Panc1 (cell line): ENCODE measurements around the gene TSSK6. TPM values are rescaled to one million over a fixed set of nuclear protein-coding genes. Genes with fewer than 3 reads are reported as not detected.

Source experiments
- ATAC-seq: fragments of 200-7000 bp; cut with Tn5 transposase; 2 replicates; pipeline ENCODE4 v1.9.1; 2020; ENCODE audit warnings: mild to moderate bottlenecking, moderate library complexity
- BruUV-seq: library from RNA; stranded (reverse); fragments of 400-500 nt; replicated peaks from 2 replicates; lab custom pipeline; 2021; lab: Mats Ljungman, UMichigan
- CTCF ChIA-PET: fragments of 300-600 bp; sonication (Branson Sonifier 250); formaldehyde crosslinking; loops from one replicate; lab custom pipeline; 2022; ENCODE audit warnings: antibody characterized with exemption; lab: Charles Lee
- POLR2A ChIA-PET: fragments of 300-600 bp; sonication (Branson Sonifier 250); formaldehyde crosslinking; loops from one replicate; lab custom pipeline; 2022; ENCODE audit warnings: antibody characterized with exemption; lab: Charles Lee
- DNase-seq: peaks from one replicate; pipeline ENCODE4 v3.0.0-alpha.2; 2010; ENCODE audit warnings: low read depth, low spot score
- H3K27ac ChIP-seq: 2 replicates; pipeline ENCODE4 v1.5.1; 2011; ENCODE audit warnings: mild to moderate bottlenecking, low read length, inconsistent platforms
- H3K27me3 ChIP-seq: fragments of 200-500 bp; sonication (Bioruptor generic); 2 replicates; pipeline ENCODE4 v1.6.0; 2014; ENCODE audit warnings: low read length, inconsistent platforms; ENCODE audit not compliant: control insufficient read depth, insufficient read depth
- H3K36me3 ChIP-seq: fragments of 200-500 bp; sonication (Bioruptor generic); 2 replicates; pipeline ENCODE4 v1.5.1; 2014; ENCODE audit warnings: inconsistent platforms, mild to moderate bottlenecking, low read length, moderate library complexity; ENCODE audit not compliant: control insufficient read depth, insufficient read depth
- H3K4me1 ChIP-seq: 2 replicates; pipeline ENCODE4 v1.5.1; 2011; ENCODE audit warnings: inconsistent platforms, mild to moderate bottlenecking, low read length, moderate library complexity; ENCODE audit not compliant: control insufficient read depth, insufficient read depth
- H3K4me3 ChIP-seq, 2 experiments: 2 replicates each; pipeline ENCODE4 v1.5.1; 2011 to 2012; ENCODE audit warnings: low read depth in 2 of 2, low read length in 2 of 2, mild to moderate bottlenecking in 2 of 2, inconsistent platforms in 1 of 2, moderate library complexity in 1 of 2
- H3K9me3 ChIP-seq: fragments of 200-500 bp; sonication (Bioruptor generic); 2 replicates; pipeline ENCODE4 v1.5.1; 2014; ENCODE audit warnings: low read depth, mild to moderate bottlenecking, inconsistent platforms, low read length, moderate library complexity; ENCODE audit not compliant: control insufficient read depth, insufficient read depth
- POLR2AphosphoS5 ChIP-seq: IDR thresholded peaks from 2 replicates; pipeline ENCODE4 v1.6.1; 2012; ENCODE audit warnings: mild to moderate bottlenecking, low read depth, low read length, moderate library complexity
- SIN3A ChIP-seq: IDR thresholded peaks from 2 replicates; pipeline ENCODE4 v1.6.1; 2012; ENCODE audit warnings: low read depth, mild to moderate bottlenecking, low read length, moderate library complexity, borderline replicate concordance; ENCODE audit not compliant: insufficient read depth
- TCF7L2 ChIP-seq: IDR thresholded peaks from 2 replicates; pipeline ENCODE4 v1.6.1; 2011; ENCODE audit warnings: mild to moderate bottlenecking, low read depth, low read length, inconsistent platforms
- in situ Hi-C: cut with HindIII; loops from 2 replicates; pipeline ENCODE4 v1.10.0; 2016; ENCODE audit warnings: low sequenced_read_pairs, low pct_unique_long_range_greater_than_20kb
- intact Hi-C: fragments of 100-400 bp; cut with micrococcal nuclease; formaldehyde crosslinking; loops from one replicate; pipeline ENCODE4 v1.10.0; 2022; ENCODE audit not compliant: unreplicated experiment
- total RNA-seq: library from RNA; stranded (reverse); gene quantifications from one replicate; pipeline ENCODE4 v1.2.1, GENCODE V29; 2021; ENCODE audit not compliant: unreplicated experiment
- TF ChIP-seq, protein P1 (sequence below): fragments of 450-650 bp; IDR thresholded peaks from 2 replicates; pipeline ENCODE4 v1.5.1; 2017; ENCODE audit warnings: mild to moderate bottlenecking
- TF ChIP-seq, protein P2 (sequence below), 2 experiments: IDR thresholded peaks; 2 replicates each; pipeline ENCODE4 v1.6.1; 2011 to 2012; ENCODE audit warnings: low read depth in 2 of 2, control low read depth in 1 of 2, low read length in 1 of 2, mild to moderate bottlenecking in 1 of 2, moderate library complexity in 1 of 2; ENCODE audit not compliant: insufficient read depth in 1 of 2

Gene TSSK6
- total RNA-seq, 1 experiment from 2014 or later = 1.8 TPM

DNA sequence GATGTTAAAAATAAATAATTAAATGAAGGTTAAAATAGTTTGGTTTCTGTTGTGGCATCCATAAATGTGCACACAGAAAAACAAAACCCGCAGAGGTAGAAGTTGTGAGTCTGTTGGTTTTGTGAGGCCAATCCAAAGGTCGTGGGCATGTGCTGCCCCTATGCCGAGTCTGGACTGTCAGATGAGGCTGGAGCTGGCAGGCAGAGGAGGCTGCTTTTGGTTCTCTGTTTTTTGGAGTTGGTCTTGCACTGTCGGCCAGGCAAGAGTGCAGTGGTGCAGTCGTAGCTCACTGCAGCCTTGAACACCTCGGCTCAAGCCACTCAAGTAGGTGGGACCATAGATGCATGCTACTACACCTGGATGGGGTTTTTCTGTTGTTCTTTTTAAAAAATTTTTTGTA lies 43.7 kb downstream of the TSSK6 start:
- H3K27ac ChIP-seq = no peak overlapping the region
- ATAC-seq = no peak
- in situ Hi-C loops = no loop called here
- no TSS peak for BruUV-seq
- H3K9me3 ChIP-seq = peaks cover 12% of the 10 kb centered on the region; the same call in 1 of the 2 replicates
- H3K4me1 ChIP-seq = no peaks in the 10 kb centered on the region; the same call in 1 of the 2 replicates
- no peak for DNase-seq
- intact Hi-C loops = no loop called here
- H3K27me3 ChIP-seq = no peaks in the 10 kb centered on the region
- ChIA-PET POLR2A (no interaction called here), CTCF (no interaction called here)
- H3K36me3 ChIP-seq = no peaks in the 10 kb centered on the region; the same call in 1 of the 2 replicates
- TF ChIP-seq TCF7L2 (no peak), POLR2AphosphoS5 (no peak), SIN3A (no peak)
- TF ChIP-seq, protein P1, sequence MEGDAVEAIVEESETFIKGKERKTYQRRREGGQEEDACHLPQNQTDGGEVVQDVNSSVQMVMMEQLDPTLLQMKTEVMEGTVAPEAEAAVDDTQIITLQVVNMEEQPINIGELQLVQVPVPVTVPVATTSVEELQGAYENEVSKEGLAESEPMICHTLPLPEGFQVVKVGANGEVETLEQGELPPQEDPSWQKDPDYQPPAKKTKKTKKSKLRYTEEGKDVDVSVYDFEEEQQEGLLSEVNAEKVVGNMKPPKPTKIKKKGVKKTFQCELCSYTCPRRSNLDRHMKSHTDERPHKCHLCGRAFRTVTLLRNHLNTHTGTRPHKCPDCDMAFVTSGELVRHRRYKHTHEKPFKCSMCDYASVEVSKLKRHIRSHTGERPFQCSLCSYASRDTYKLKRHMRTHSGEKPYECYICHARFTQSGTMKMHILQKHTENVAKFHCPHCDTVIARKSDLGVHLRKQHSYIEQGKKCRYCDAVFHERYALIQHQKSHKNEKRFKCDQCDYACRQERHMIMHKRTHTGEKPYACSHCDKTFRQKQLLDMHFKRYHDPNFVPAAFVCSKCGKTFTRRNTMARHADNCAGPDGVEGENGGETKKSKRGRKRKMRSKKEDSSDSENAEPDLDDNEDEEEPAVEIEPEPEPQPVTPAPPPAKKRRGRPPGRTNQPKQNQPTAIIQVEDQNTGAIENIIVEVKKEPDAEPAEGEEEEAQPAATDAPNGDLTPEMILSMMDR = no peak
- TF ChIP-seq, protein P2, sequence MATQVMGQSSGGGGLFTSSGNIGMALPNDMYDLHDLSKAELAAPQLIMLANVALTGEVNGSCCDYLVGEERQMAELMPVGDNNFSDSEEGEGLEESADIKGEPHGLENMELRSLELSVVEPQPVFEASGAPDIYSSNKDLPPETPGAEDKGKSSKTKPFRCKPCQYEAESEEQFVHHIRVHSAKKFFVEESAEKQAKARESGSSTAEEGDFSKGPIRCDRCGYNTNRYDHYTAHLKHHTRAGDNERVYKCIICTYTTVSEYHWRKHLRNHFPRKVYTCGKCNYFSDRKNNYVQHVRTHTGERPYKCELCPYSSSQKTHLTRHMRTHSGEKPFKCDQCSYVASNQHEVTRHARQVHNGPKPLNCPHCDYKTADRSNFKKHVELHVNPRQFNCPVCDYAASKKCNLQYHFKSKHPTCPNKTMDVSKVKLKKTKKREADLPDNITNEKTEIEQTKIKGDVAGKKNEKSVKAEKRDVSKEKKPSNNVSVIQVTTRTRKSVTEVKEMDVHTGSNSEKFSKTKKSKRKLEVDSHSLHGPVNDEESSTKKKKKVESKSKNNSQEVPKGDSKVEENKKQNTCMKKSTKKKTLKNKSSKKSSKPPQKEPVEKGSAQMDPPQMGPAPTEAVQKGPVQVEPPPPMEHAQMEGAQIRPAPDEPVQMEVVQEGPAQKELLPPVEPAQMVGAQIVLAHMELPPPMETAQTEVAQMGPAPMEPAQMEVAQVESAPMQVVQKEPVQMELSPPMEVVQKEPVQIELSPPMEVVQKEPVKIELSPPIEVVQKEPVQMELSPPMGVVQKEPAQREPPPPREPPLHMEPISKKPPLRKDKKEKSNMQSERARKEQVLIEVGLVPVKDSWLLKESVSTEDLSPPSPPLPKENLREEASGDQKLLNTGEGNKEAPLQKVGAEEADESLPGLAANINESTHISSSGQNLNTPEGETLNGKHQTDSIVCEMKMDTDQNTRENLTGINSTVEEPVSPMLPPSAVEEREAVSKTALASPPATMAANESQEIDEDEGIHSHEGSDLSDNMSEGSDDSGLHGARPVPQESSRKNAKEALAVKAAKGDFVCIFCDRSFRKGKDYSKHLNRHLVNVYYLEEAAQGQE (IDR thresholded peaks at IDR 0.05; ENCODE audit: insufficient read depth in 1 of 2, low read depth in 2 of 2, low read length in 1 of 2) = no peak
- H3K4me3 ChIP-seq = no peak overlapping the region

DNA sequence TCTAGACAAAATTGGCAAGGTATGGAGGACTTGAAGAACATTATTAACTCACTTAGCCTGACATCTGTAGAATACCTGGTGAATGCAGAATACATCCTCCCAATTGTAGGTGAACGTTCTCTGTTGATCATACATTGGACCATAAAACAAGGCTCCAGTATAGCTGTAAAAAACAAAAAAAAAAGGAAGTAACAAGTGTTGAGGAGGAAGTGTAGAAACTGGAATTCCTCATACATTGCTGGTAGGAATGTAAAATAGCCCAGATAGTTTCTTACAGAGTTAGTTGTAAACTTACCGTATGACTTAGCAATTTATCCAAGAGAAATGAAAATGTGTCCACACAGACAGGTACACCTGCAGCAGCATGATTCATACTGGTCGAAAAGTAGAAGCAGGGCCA lies 44.8 kb downstream of the TSSK6 start:
- ATAC-seq = no peak
- H3K4me3 ChIP-seq = no peak overlapping the region
- intact Hi-C loops = no loop called here
- peaks cover 12% of the 10 kb centered on the region; the same call in 1 of the 2 replicates for H3K9me3 ChIP-seq
- DNase-seq = no peak
- H3K4me1 ChIP-seq = no peaks in the 10 kb centered on the region; the same call in 1 of the 2 replicates
- BruUV-seq = TSS peak; percentile 49
- no peaks in the 10 kb centered on the region for H3K27me3 ChIP-seq
- H3K36me3 ChIP-seq = no peaks in the 10 kb centered on the region; the same call in 1 of the 2 replicates
- TF ChIP-seq, protein P1 = no peak
- TF ChIP-seq POLR2AphosphoS5 (no peak), SIN3A (no peak)
- TF ChIP-seq, protein P2 (IDR thresholded peaks at IDR 0.05; ENCODE audit: insufficient read depth in 1 of 2, low read depth in 2 of 2, low read length in 1 of 2) = no peak
- in situ Hi-C loops = no loop called here
- CTCF ChIA-PET = no interaction called here
- no peak overlapping the region for H3K27ac ChIP-seq
- POLR2A ChIA-PET = interaction anchor here (0.7 kb wide), 1 partner anchor 82 kb away, joined by 9 read pairs; no protein-coding TSS in a partner anchor
